ENCODE data around the gene ANOS1.

GRCh38 chrX:8755116-8755515 lies 23.2 kb upstream of the ANOS1 start:
- TF ChIP-seq CTCF (IDR thresholded peaks at IDR 0.05; ENCODE audit: insufficient read depth, low read length, poor library complexity, severe bottlenecking) (no peak), EZH2phosphoT487 (conservative IDR thresholded peaks at IDR 0.05; ENCODE audit: low read length) (no peak)
